CD4-positive, alpha-beta memory T cell (primary cell): ENCODE results near the gene NRM. TPM values are rescaled to one million over a fixed set of nuclear protein-coding genes. Genes with fewer than 3 reads are reported as not detected.
"Not testable (repeated sequence)": the region's sequence is repeated elsewhere in the genome, so short reads cannot be mapped to it uniquely, and the experiment has no call there.

Experiments
- CTCF ChIA-PET: fragments of 350-600 bp; sonication (Branson Sonifier 250); formaldehyde crosslinking; loops from one replicate; lab custom pipeline; 2021; ENCODE audit warnings: inconsistent platforms; ENCODE audit not compliant: partially characterized antibody; lab: Charles Lee
- POLR2A ChIA-PET: fragments of 350-600 bp; sonication (Branson Sonifier 250); formaldehyde crosslinking; loops from one replicate; lab custom pipeline; 2021; ENCODE audit not compliant: partially characterized antibody; lab: Charles Lee
- DNase-seq, 5 donors: peaks; one replicate each; pipeline versions ENCODE4 v3.0.0 to v3.0.0-alpha.2; 2020 to 2022; ENCODE audit warnings: mixed read lengths in 1 of 5
- H3K27ac ChIP-seq: one replicate; pipeline ENCODE4 v1.7.0; 2013; ENCODE audit warnings: low read depth, low read length
- H3K27me3 ChIP-seq: 2 replicates; pipeline ENCODE4 v1.7.0; 2013; ENCODE audit warnings: mild to moderate bottlenecking, low read length, moderate library complexity; ENCODE audit not compliant: insufficient read depth
- H3K36me3 ChIP-seq: 2 replicates; pipeline ENCODE4 v1.7.0; 2013; ENCODE audit warnings: mild to moderate bottlenecking, low read length, moderate library complexity; ENCODE audit not compliant: insufficient read depth
- H3K4me1 ChIP-seq: 2 replicates; pipeline ENCODE4 v1.7.0; 2013; ENCODE audit warnings: mild to moderate bottlenecking, low read length, moderate library complexity; ENCODE audit not compliant: insufficient read depth
- H3K4me3 ChIP-seq, 2 donors: one replicate each; pipeline ENCODE4 v1.7.0; 2013; ENCODE audit warnings: low read length in 2 of 2, mild to moderate bottlenecking in 1 of 2
- H3K9me3 ChIP-seq, 2 donors: one replicate each; pipeline ENCODE4 v1.7.0; 2013; ENCODE audit warnings: low read length in 2 of 2, control low read depth in 1 of 2; ENCODE audit not compliant: control insufficient read depth in 1 of 2
- H3K27ac Mint-ChIP-seq, 7 donors: one replicate each; pipeline ENCODE4 v1.8.0; 2020 to 2021; ENCODE audit warnings: mixed read lengths in 7 of 7, mild to moderate bottlenecking in 6 of 7, inconsistent platforms in 3 of 7, moderate library complexity in 3 of 7
- H3K27me3 Mint-ChIP-seq, 2 donors: one replicate each; pipeline ENCODE4 v1.8.0; 2020 to 2021; ENCODE audit warnings: mixed read lengths in 2 of 2
- H3K36me3 Mint-ChIP-seq, 2 donors: one replicate each; pipeline ENCODE4 v1.8.0; 2020 to 2021; ENCODE audit warnings: mixed read lengths in 2 of 2, inconsistent platforms in 1 of 2, mild to moderate bottlenecking in 1 of 2
- H3K4me1 Mint-ChIP-seq, 4 donors: one replicate each; pipeline ENCODE4 v1.8.0; 2020 to 2021; ENCODE audit warnings: mixed read lengths in 4 of 4, mild to moderate bottlenecking in 1 of 4
- H3K4me3 Mint-ChIP-seq, 8 donors: one replicate each; pipeline ENCODE4 v1.8.0; 2020 to 2021; ENCODE audit warnings: mixed read lengths in 8 of 8, mild to moderate bottlenecking in 7 of 8, moderate library complexity in 6 of 8, inconsistent platforms in 3 of 8
- H3K9me3 Mint-ChIP-seq, 8 donors: one replicate each; pipeline ENCODE4 v1.8.0; 2020 to 2021; ENCODE audit warnings: mixed read lengths in 8 of 8, mild to moderate bottlenecking in 5 of 8, inconsistent platforms in 3 of 8, moderate library complexity in 1 of 8
- intact Hi-C: fragments of 100-400 bp; cut with micrococcal nuclease; formaldehyde crosslinking; loops from one replicate; pipeline ENCODE4 v1.15.1; 2023
- polyA plus RNA-seq, 2 donors: library from polyadenylated mRNA; unstranded; fragments of 300-500 nt; fragmentation: Illumina TruSeq; gene quantifications; one replicate each; pipeline ENCODE4 v1.2.3, GENCODE V29; 2021
- total RNA-seq, 2 experiments: library from RNA; stranded (reverse); gene quantifications; one replicate each; pipeline ENCODE4 v1.2.3, GENCODE V29; 2021

The NRM gene
- total and polyA plus RNA-seq, 4 experiments from 2014 or later, result 6.4 to 15.8 (median 7.8) TPM

- peak overlapping the region; percentile 75 for H3K27ac ChIP-seq
- no peaks in the 10 kb centered on the region for H3K9me3 ChIP-seq
- H3K36me3 ChIP-seq, result peaks cover 29% of the 10 kb centered on the region
- H3K4me3 Mint-ChIP-seq, result peak overlapping the region; percentile 90 to 99 (median 98)
- peaks cover 0 to 6% (median 0%) of the 10 kb centered on the region in 8 donors for H3K9me3 Mint-ChIP-seq
- peak in 3 of 5 donors; percentile 51 to 57 (median 53) for DNase-seq
- ChIA-PET CTCF (interaction anchor here (1.0 to 23.1 kb wide), 10 partner anchors 8 to 238 kb away, joined by 3 to 865 read pairs (median 18); partner anchors contain the start of genes DHX16, MRPS18B and PPP1R10), POLR2A (interaction anchor here (0.9 to 47.0 kb wide), 14 partner anchors 9 to 239 kb away, joined by 3 to 1474 read pairs (median 16); partner anchors contain the start of genes DHX16, MRPS18B, NRM and PPP1R10)
- no peaks in the 10 kb centered on the region for H3K27me3 ChIP-seq
- H3K27me3 Mint-ChIP-seq, result no peaks in the 10 kb centered on the region
- peak overlapping the region; percentile 95 to 99 (median 98) for H3K27ac Mint-ChIP-seq
- intact Hi-C loops, result loop anchor here (1.0 to 2.0 kb wide), 4 partner anchors 38 to 232 kb away; partner anchors contain the start of genes C6orf136, HLA-E, MRPS18B and PPP1R10
- H3K4me3 ChIP-seq, result peak overlapping the region; percentile 63 to 74
- H3K4me1 ChIP-seq, result peaks cover 68% of the 10 kb centered on the region
- peaks cover 31 to 64% of the 10 kb centered on the region in 2 donors for H3K36me3 Mint-ChIP-seq
- peaks cover 32 to 82% (median 58%) of the 10 kb centered on the region in 4 donors for H3K4me1 Mint-ChIP-seq
Observed at GRCh38 chr6:30720738-30721197, 30.0 kb upstream of the NRM start.

GRCh38 chr6:30719791-30720737 is 29.3 kb upstream of the NRM start, which contains the start of gene TUBB:
Gene TUBB (plus strand): TSS chr6:30720352. CDS start chr6:30720507, 155 bp downstream.
- ChIA-PET POLR2A (interaction anchor here (0.9 to 47.0 kb wide), 15 partner anchors 8 to 394 kb away, joined by 3 to 1474 read pairs (median 11); partner anchors contain the start of genes DHX16, MRPS18B, NRM and PPP1R10), CTCF (interaction anchor here (1.0 to 23.1 kb wide), 8 partner anchors 11 to 176 kb away, joined by 3 to 865 read pairs (median 4); partner anchors contain the start of gene DHX16)
- H3K27me3 Mint-ChIP-seq, result no peaks in the 10 kb centered on the region
- peaks cover 29 to 62% of the 10 kb centered on the region in 2 donors for H3K36me3 Mint-ChIP-seq
- H3K9me3 Mint-ChIP-seq, result peaks cover 0 to 6% (median 0%) of the 10 kb centered on the region in 8 donors
- H3K4me1 Mint-ChIP-seq, result peaks cover 35 to 83% (median 59%) of the 10 kb centered on the region in 4 donors
- no peaks in the 10 kb centered on the region for H3K27me3 ChIP-seq
- peak; percentile 93 to 97 (median 95) for DNase-seq
- peak within 1 kb of the TSS; percentile 95 to 99 (median 98) for H3K27ac Mint-ChIP-seq
- peak within 1 kb of the TSS; percentile 90 to 99 (median 98) for H3K4me3 Mint-ChIP-seq
- peak within 1 kb of the TSS; percentile 63 to 77 for H3K4me3 ChIP-seq
- no peaks in the 10 kb centered on the region for H3K9me3 ChIP-seq
- H3K27ac ChIP-seq, result peak within 1 kb of the TSS; percentile 75
- H3K36me3 ChIP-seq, result peaks cover 24% of the 10 kb centered on the region
- intact Hi-C loops, result loop anchor here (2.0 kb wide), 1 partner anchor 231 kb away; the partner anchor contains the start of gene HLA-E
- H3K4me1 ChIP-seq, result peaks cover 68% of the 10 kb centered on the region

GRCh38 chr6:30719356-30719755 is 28.6 kb upstream of the NRM start:
- H3K27me3 Mint-ChIP-seq, result no peaks in the 10 kb centered on the region
- H3K36me3 Mint-ChIP-seq, result peaks cover 28 to 61% of the 10 kb centered on the region in 2 donors
- Histone ChIP-seq H3K9me3 (no peaks in the 10 kb centered on the region), H3K27me3 (no peaks in the 10 kb centered on the region), H3K4me1 (peaks cover 60% of the 10 kb centered on the region), H3K27ac (peak overlapping the region; percentile 75), H3K36me3 (peaks cover 17% of the 10 kb centered on the region), H3K4me3 (peak overlapping the region; percentile 63 to 77)
- peaks cover 0 to 6% (median 0%) of the 10 kb centered on the region in 8 donors for H3K9me3 Mint-ChIP-seq
- intact Hi-C loops, result no loop called here
- POLR2A ChIA-PET, result interaction anchor here (0.9 to 47.0 kb wide), 10 partner anchors 12 to 393 kb away, joined by 3 to 1474 read pairs (median 24); partner anchors contain the start of genes DHX16, MRPS18B, NRM and PPP1R10
- peak overlapping the region; percentile 90 to 99 (median 98) for H3K4me3 Mint-ChIP-seq
- DNase-seq, result no peak
- peak overlapping the region; percentile 95 to 99 (median 98) for H3K27ac Mint-ChIP-seq
- peaks cover 35 to 76% (median 55%) of the 10 kb centered on the region in 4 donors for H3K4me1 Mint-ChIP-seq
- CTCF ChIA-PET, result interaction anchor here (1.0 to 23.1 kb wide), 6 partner anchors 11 to 234 kb away, joined by 4 to 865 read pairs (median 4); partner anchors contain the start of gene DHX16

GRCh38 chr6:30717845-30718720 is 27.3 kb upstream of the NRM start:
- Mint-ChIP-seq H3K4me3 (peak overlapping the region; percentile 88 to 99 (median 98)), H3K36me3 (peaks cover 26 to 58% of the 10 kb centered on the region in 2 donors), H3K27ac (peak overlapping the region; percentile 97 to 100 (median 99)), H3K4me1 (peaks cover 29 to 71% (median 47%) of the 10 kb centered on the region in 4 donors)
- Histone ChIP-seq H3K4me3 (peak overlapping the region in 1 of 2 donors; percentile 67), H3K4me1 (peaks cover 48% of the 10 kb centered on the region), H3K36me3 (peaks cover 15% of the 10 kb centered on the region), H3K27ac (peak overlapping the region; percentile 36)
- not testable (repeated sequence) for H3K9me3 Mint-ChIP-seq, DNase-seq, H3K27me3 Mint-ChIP-seq, H3K27me3 ChIP-seq, H3K9me3 ChIP-seq
- ChIA-PET POLR2A (interaction anchor here (0.8 to 47.0 kb wide), 25 partner anchors 12 to 934 kb away, joined by 3 to 1474 read pairs (median 4); partner anchors contain the start of genes ABCF1, ATAT1, BAG6 and DHX16), CTCF (interaction anchor here (0.7 to 23.1 kb wide), 9 partner anchors 12 to 236 kb away, joined by 3 to 865 read pairs (median 4); partner anchors contain the start of gene DHX16)
- intact Hi-C loops, result loop anchor here (1.0 kb wide), 5 partner anchors 31 to 202 kb away; partner anchors contain the start of genes GNL1, MRPS18B and PPP1R10

GRCh38 chr6:30717129-30717844 is 26.5 kb upstream of the NRM start, which contains the start of gene MDC1:
Gene MDC1 (minus strand): TSS chr6:30717281. CDS start chr6:30715175, 2,106 bp downstream.
- peak within 1 kb of the TSS; percentile 69 for H3K27ac ChIP-seq

More at GRCh38 chr6:30717129-30717844, 26.5 kb upstream of the NRM start, which contains the start of gene MDC1:
- Histone ChIP-seq H3K4me3 (peak within 1 kb of the TSS; percentile 67 to 80), H3K27me3 (no peaks in the 10 kb centered on the region), H3K36me3 (peaks cover 18% of the 10 kb centered on the region), H3K9me3 (no peaks in the 10 kb centered on the region), H3K4me1 (peaks cover 40% of the 10 kb centered on the region)
- ChIA-PET CTCF (interaction anchor here (0.5 to 23.1 kb wide), 11 partner anchors 12 to 235 kb away, joined by 3 to 865 read pairs (median 3); partner anchors contain the start of gene DHX16), POLR2A (interaction anchor here (0.7 to 47.0 kb wide), 33 partner anchors 9 to 1255 kb away, joined by 3 to 1474 read pairs (median 4); partner anchors contain the start of genes ABCF1, ATAT1, BAG6 and C6orf136)
- H3K27me3 Mint-ChIP-seq, result no peaks in the 10 kb centered on the region
- peak within 1 kb of the TSS; percentile 96 to 100 (median 98) for H3K27ac Mint-ChIP-seq
- peak within 1 kb of the TSS; percentile 88 to 99 (median 98) for H3K4me3 Mint-ChIP-seq
- H3K4me1 Mint-ChIP-seq, result peaks cover 22 to 70% (median 44%) of the 10 kb centered on the region in 4 donors
- peaks cover 0 to 2% (median 0%) of the 10 kb centered on the region in 8 donors for H3K9me3 Mint-ChIP-seq
- peaks cover 27 to 59% of the 10 kb centered on the region in 2 donors for H3K36me3 Mint-ChIP-seq
- DNase-seq, result peak; percentile 99 to 100 (median 100)
- intact Hi-C loops, result loop anchor here (1.0 kb wide), 5 partner anchors 30 to 201 kb away; partner anchors contain the start of genes GNL1, MRPS18B and PPP1R10
